ENCODE measurements around the gene SEL1L.

Gene SEL1L

GRCh38 chr14:81533536-81534343, at the start of gene SEL1L:
TSS of gene SEL1L (minus strand) at chr14:81533853. CDS start at chr14:81533744, 109 bp downstream.
- TF ChIP-seq CTCF (IDR thresholded peaks at IDR 0.05), result no peak
- Histone ChIP-seq H3K4me1 (peaks cover 12% of the 10 kb centered on the region), H3K9ac (peak within 1 kb of the TSS; percentile 40), H3K79me2 (peaks cover 28% of the 10 kb centered on the region), H3K36me3 (ENCODE audit: control insufficient read depth, insufficient read depth, low read length) (no peaks in the 10 kb centered on the region), H2AFZ (peak within 1 kb of the TSS; percentile 80), H3K9me3 (ENCODE audit: control insufficient read depth, low read length) (no peaks in the 10 kb centered on the region), H3K27me3 (ENCODE audit: control insufficient read depth, insufficient read depth, low read length) (no peaks in the 10 kb centered on the region), H3K4me3 (ENCODE audit: low read depth, low read length) (peak within 1 kb of the TSS; percentile 76), H3K4me2 (ENCODE audit: low read length) (peak within 1 kb of the TSS; percentile 76), H3K27ac (peak within 1 kb of the TSS; percentile 17)

- H3K4me3 ChIP-seq (ENCODE audit: low read depth, low read length), result no peak overlapping the region
Measured at GRCh38 chr14:81582420-81582819, 48.8 kb upstream of the SEL1L start.

GRCh38 chr14:81579115-81579514, 45.5 kb upstream of the SEL1L start:
- H3K4me2 ChIP-seq (ENCODE audit: low read length), result no peak overlapping the region
- H3K36me3 ChIP-seq (ENCODE audit: control insufficient read depth, insufficient read depth, low read length), result no peaks in the 10 kb centered on the region
- H3K79me2 ChIP-seq, result no peaks in the 10 kb centered on the region
- no peak overlapping the region for H2AFZ ChIP-seq
- no peaks in the 10 kb centered on the region for H3K9me3 ChIP-seq (ENCODE audit: control insufficient read depth, low read length)
- no peaks in the 10 kb centered on the region for H3K4me1 ChIP-seq
- H3K27me3 ChIP-seq (ENCODE audit: control insufficient read depth, insufficient read depth, low read length), result no peaks in the 10 kb centered on the region
- H3K4me3 ChIP-seq (ENCODE audit: low read depth, low read length), result no peak overlapping the region
- no peak overlapping the region for H3K9ac ChIP-seq
- TF ChIP-seq CTCF (IDR thresholded peaks at IDR 0.05), result no peak
- H3K27ac ChIP-seq, result no peak overlapping the region

More at GRCh38 chr14:81582420-81582819, 48.8 kb upstream of the SEL1L start:
- no peak overlapping the region for H3K9ac ChIP-seq
- H3K27me3 ChIP-seq (ENCODE audit: control insufficient read depth, insufficient read depth, low read length), result no peaks in the 10 kb centered on the region
- no peak overlapping the region for H2AFZ ChIP-seq
- H3K36me3 ChIP-seq (ENCODE audit: control insufficient read depth, insufficient read depth, low read length), result no peaks in the 10 kb centered on the region
- H3K27ac ChIP-seq, result no peak overlapping the region
- no peaks in the 10 kb centered on the region for H3K9me3 ChIP-seq (ENCODE audit: control insufficient read depth, low read length)
- no peaks in the 10 kb centered on the region for H3K79me2 ChIP-seq
- H3K4me1 ChIP-seq, result no peaks in the 10 kb centered on the region
- no peak for TF ChIP-seq CTCF (IDR thresholded peaks at IDR 0.05)
- no peak overlapping the region for H3K4me2 ChIP-seq (ENCODE audit: low read length)

- no peaks in the 10 kb centered on the region for H3K36me3 ChIP-seq (ENCODE audit: control insufficient read depth, insufficient read depth, low read length)
- H3K9ac ChIP-seq, result no peak overlapping the region
- H3K4me2 ChIP-seq (ENCODE audit: low read length), result no peak overlapping the region
- no peaks in the 10 kb centered on the region for H3K79me2 ChIP-seq
- no peaks in the 10 kb centered on the region for H3K9me3 ChIP-seq (ENCODE audit: control insufficient read depth, low read length)
- no peaks in the 10 kb centered on the region for H3K27me3 ChIP-seq (ENCODE audit: control insufficient read depth, insufficient read depth, low read length)
- no peaks in the 10 kb centered on the region for H3K4me1 ChIP-seq
- no peak for TF ChIP-seq CTCF (IDR thresholded peaks at IDR 0.05)
- no peak overlapping the region for H2AFZ ChIP-seq
- no peak overlapping the region for H3K27ac ChIP-seq
- no peak overlapping the region for H3K4me3 ChIP-seq (ENCODE audit: low read depth, low read length)
Measured at GRCh38 chr14:81571437-81571836, 37.8 kb upstream of the SEL1L start.

GRCh38 chr14:81567302-81567701, 33.6 kb upstream of the SEL1L start:
- TF ChIP-seq CTCF (IDR thresholded peaks at IDR 0.05), result no peak
- Histone ChIP-seq H3K4me2 (ENCODE audit: low read length) (no peak overlapping the region), H3K27me3 (ENCODE audit: control insufficient read depth, insufficient read depth, low read length) (no peaks in the 10 kb centered on the region), H3K36me3 (ENCODE audit: control insufficient read depth, insufficient read depth, low read length) (no peaks in the 10 kb centered on the region), H3K4me3 (ENCODE audit: low read depth, low read length) (no peak overlapping the region), H3K9me3 (ENCODE audit: control insufficient read depth, low read length) (no peaks in the 10 kb centered on the region), H3K4me1 (no peaks in the 10 kb centered on the region), H3K27ac (no peak overlapping the region), H3K9ac (no peak overlapping the region), H2AFZ (no peak overlapping the region), H3K79me2 (no peaks in the 10 kb centered on the region)
